NB4 (cell line): ENCODE results near the gene RETREG2.
A peak's percentile ranks its signal among the peaks of the same experiment; 100 is the strongest.
"Not testable (repeated sequence)": the region's sequence is repeated elsewhere in the genome, so short reads cannot be mapped to it uniquely, and the experiment has no call there.

ENCODE experiments used
- DNase-seq: peaks from one replicate; pipeline ENCODE4 v3.0.0; 2010; ENCODE audit warnings: low read depth
- H3K4me3 ChIP-seq: one replicate; pipeline ENCODE4 v1.5.1; 2011; ENCODE audit warnings: mild to moderate bottlenecking, low read depth, low read length, moderate library complexity
- CTCF ChIP-seq: IDR thresholded peaks from one replicate; pipeline ENCODE4 v1.5.1; 2012; ENCODE audit warnings: low read depth, low read length
- MAX ChIP-seq: IDR thresholded peaks from 2 replicates; pipeline ENCODE4 v1.6.1; 2011; ENCODE audit warnings: low read depth, low read length
- MYC ChIP-seq: IDR thresholded peaks from 2 replicates; pipeline ENCODE4 v1.6.1; 2011; ENCODE audit warnings: low read depth, low read length
- POLR2A ChIP-seq: IDR thresholded peaks from 2 replicates; pipeline ENCODE4 v1.6.1; 2011; ENCODE audit warnings: mild to moderate bottlenecking; ENCODE audit not compliant: insufficient read length; ENCODE audit errors: extremely low read depth

The RETREG2 gene

GRCh38 chr2:219186754-219187456, 8.8 kb downstream of the RETREG2 start:
- H3K4me3 ChIP-seq = no peak overlapping the region
- TF ChIP-seq CTCF (no peak), MAX (no peak), MYC (no peak), POLR2A (no peak)
- no peak for DNase-seq

- TF ChIP-seq MAX = no peak
- no peak for TF ChIP-seq MYC
- no peak for TF ChIP-seq POLR2A
- TF ChIP-seq CTCF = no peak
- no peak for DNase-seq
- H3K4me3 ChIP-seq = no peak overlapping the region
Observed at GRCh38 chr2:219197388-219197787, 19.3 kb downstream of the RETREG2 start.

GRCh38 chr2:219198974-219199373, 20.9 kb downstream of the RETREG2 start:
- no peak for DNase-seq
- no peak overlapping the region for H3K4me3 ChIP-seq
- no peak for TF ChIP-seq MYC
- no peak for TF ChIP-seq CTCF
- no peak for TF ChIP-seq POLR2A
- no peak for TF ChIP-seq MAX

- no peak overlapping the region for H3K4me3 ChIP-seq
- DNase-seq = no peak
- no peak for TF ChIP-seq MAX
- no peak for TF ChIP-seq CTCF
- no peak for TF ChIP-seq POLR2A
- TF ChIP-seq MYC = no peak
Observed at GRCh38 chr2:219199470-219200211, 21.6 kb downstream of the RETREG2 start.

GRCh38 chr2:219200502-219201326, 22.6 kb downstream of the RETREG2 start:
- not testable (repeated sequence) for H3K4me3 ChIP-seq
- peak; percentile 80 for DNase-seq
- peak; percentile 52 for TF ChIP-seq POLR2A

GRCh38 chr2:219201331-219201730, 23.3 kb downstream of the RETREG2 start:
- not testable (repeated sequence) for DNase-seq, H3K4me3 ChIP-seq
